Activated effector memory CD4-positive, alpha-beta T cell treated with Interleukin-2 at 50 U/mL for 16 hours (primary cell): ENCODE data around the gene SERINC1.
"Not testable (repeated sequence)": the region's sequence is repeated elsewhere in the genome, so short reads cannot be mapped to it uniquely, and the experiment has no call there.

Experiments
- DNase-seq: peaks from one replicate; pipeline ENCODE4 v3.0.0-alpha.2; 2020

The SERINC1 gene

DNA sequence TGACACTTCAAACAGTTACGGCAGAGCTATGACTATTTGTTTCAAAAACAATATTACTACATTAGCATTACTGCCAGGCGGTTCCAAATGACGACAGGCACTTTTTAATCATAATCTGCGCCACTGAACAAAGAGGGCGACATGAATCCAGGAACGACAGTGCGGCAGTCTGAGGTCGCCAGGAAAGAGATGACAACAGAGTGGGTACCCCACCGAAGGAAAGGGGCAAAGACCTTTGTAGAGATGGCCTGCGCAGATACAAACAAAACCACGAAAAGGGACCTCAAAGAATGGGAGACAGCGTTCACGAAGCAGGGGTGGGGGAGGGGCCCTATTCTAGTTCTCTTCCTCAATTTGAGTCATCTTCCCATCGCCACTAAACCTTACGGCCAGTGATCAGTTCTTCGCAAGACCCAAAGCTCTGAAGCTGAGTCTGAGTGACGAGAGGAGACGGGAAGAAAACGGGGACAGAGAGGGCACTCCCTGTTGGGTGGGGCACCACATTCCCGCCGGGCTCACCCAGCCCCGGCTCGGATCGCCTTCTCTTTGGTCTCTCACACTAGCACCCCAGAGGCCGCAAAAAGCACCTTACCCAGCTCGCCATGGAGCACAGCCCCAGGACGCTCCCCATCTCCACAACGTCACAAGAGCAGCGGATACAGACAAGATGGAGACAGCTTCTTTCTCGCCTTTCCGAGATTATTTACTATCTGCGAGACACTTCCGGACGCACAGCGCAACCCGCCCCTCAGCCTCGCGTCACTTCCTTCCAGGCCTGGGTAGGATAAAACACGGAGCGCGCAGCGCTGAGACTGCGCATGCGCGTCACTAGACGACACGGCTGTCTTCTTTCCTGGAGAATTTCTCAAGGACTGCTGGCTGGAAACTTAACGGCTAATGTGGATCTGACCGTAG lies at the start of gene SERINC1:
TSS of gene SERINC1 (minus strand) at position 701 of the 915 bp plus-strand sequence. CDS start at position 631, 70 bp downstream.
- peak; percentile 89 for DNase-seq

DNA sequence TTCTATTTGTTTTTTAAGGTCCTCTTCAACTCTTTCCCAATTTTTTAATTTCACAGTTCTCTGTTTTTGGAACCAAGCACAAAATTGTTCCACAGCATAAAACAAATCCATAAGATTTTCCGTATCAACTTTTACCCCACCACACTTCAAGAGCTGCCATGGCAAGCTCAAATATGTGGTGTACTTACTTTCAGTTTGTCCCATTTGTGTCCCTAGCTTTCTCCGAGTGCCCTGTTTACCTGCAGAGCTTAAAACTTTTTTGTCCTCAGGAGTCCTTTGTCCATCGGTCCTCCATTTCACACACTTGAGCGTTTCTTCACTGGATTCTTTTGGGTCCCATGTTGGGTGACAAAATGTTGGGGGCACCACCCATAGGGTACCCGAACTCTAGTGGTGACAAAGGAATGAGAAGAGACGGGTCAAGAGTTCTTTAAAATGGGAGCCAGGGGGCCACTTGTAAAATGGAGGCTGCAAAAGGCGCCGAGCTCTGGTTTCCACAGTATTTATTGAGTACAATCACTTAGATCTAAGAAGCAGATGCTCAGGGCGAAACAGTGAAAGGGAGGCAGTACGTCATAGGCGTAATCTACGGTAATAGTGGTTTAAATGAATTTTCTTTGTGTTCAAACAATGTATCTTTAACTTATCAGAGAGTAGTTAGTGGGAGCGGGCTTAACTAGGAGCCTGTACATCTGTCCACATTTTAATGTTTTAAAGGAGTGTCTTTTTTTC lies 39.8 kb upstream of the SERINC1 start:
- DNase-seq = no peak

DNA sequence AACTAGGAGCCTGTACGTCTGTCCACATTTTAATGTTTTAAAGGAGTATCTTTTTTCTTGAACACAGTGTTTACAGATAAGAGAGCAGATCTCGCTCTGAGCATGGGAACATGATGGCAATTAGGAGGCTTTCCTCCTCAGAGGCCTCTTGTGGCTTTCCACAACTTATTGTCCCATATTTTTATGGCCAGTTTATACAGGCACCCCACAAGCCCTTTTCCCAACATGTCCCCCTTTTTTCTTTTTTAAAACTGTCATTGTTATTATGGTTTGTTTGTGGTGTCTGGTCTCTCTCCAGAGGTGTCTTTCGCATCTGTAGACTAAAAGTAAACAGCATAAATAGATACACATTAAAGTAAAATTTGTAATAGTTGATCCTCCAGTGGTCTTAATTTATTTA lies 33.6 kb upstream of the SERINC1 start:
- not testable (repeated sequence) for DNase-seq

DNA sequence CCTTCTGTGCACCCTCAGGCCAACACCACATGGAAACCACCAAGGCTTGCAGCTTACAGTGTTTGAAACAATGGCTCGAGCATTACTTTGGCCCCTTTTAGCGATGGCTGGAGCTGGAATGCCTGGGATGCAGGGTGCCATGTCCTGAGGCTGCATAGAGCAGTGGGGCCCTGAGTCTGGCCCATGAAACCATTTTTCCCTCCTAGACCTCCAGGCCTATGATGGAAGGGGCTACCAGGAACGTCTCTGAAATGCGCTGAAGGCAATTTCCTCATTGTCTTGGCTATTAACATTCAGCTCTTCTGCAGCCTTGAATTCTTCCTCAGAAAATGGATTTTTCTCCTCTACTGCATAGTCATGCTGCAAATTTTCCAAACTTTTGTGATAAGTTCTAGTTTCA lies 29.9 kb upstream of the SERINC1 start:
- no peak for DNase-seq

DNA sequence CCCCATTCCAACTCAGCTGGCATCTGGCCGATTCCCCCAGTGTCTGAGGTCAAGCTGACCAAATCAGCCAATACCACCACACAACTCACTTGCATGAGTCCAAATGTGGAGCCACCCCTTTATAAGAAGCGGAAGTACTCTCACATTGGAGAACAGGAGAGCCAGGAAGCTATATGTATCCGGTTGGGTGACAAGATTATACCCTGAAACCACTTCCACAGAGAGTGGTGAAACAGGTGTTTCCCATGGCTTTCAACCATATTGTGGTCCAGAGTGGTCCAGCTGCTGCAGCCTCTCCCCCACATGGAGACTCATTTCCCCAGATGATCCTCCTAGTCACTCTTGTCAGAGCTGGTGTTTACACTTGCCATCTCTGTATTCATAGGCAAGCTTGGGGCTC lies 24.0 kb upstream of the SERINC1 start:
- no peak for DNase-seq

DNA sequence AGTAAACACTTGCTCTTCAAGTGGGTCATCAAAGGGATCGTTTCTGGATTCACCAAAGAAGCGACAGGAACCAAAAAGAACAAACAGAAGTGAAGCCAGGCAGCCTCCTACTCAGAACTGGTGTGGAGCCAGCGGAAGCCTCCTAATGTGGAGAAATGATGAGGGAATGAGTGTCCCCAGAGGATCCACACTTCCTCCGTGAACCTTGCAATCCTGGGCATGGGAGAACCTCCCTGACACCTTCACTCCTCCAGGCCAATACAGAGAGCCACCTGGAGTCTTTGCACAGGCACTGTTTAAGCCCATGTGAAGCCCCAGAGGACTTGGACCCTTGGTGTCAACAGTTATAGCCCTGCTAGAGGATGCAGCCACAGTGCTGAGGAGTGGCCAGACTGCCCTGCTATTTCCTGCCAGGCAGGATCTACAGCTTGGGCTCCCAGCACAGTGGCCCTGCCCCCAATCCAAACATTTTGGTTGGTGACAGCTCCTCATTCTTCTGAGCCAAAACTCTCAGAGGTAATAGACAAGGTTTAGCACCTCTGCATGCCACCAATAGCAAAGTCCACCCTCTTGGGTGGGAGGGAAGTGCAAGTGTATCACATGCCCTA lies 23.2 kb upstream of the SERINC1 start:
- DNase-seq = no peak

DNA sequence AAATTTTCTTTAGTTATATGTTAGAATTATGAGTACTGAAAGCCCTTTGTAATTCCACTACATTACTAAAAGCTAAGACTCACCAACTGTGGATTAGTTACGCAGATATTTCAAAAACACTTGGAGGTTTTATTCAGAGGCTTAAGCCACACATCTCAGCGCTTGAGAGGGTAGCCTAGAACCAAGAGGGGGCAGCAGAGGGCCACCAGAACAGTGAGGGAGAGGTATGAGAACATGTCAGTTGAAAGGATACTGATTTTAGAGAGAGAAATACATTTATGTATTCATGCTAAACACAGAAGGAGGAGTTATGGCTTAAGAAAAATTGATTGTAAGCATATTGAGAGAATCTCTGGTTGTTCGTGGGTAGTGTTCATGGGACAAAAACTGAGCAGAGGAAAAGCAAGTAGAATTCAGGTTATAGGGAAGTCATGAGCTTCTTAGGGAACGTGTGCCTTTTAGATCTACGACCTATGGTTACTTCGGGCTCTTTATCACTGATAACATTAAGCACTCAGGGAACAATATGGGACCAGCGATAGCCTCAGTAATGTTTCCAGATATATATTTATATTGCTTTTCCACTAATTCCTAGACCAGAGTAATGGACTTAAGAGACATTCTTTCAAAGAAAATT lies 20.4 kb upstream of the SERINC1 start:
- DNase-seq = peak; percentile 38

DNA sequence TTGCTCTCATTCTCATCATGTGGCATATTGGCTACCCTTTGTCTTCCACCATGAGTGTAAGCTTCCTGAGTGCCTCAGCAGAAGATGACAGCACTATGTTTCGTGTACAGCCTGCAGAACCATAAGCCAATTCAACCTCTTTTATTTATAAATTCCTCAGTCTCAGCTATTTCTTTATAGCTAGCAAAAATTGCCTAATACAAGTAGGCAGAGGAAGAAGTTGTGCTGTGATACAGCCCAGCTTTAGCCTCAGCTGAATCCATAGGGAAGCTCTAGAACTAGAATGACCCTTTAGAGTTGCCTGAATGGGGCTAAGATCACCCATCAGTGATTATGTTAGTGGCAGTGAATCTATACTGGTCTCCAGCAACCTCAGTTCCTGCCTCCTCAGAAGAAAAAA lies 19.0 kb upstream of the SERINC1 start:
- DNase-seq = no peak

DNA sequence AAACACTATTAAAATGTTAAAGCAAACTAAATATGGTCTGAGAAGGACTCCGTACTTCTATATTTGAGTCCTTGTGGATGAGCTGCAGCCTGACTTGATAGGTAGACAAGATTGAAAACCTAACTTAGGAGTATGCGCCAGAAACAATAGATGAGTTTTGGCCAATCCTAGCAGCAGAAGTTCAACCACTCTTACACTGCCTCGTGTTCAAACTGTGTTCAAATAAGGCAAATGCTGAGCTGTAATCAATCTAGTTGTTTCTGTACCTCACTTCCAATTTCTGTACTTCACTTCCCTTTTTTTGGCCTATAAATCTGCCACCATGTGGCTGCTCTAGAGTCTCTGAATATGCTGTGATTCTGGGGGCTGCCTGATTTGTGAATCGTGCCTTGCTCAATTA lies 13.2 kb upstream of the SERINC1 start:
- DNase-seq = no peak

DNA sequence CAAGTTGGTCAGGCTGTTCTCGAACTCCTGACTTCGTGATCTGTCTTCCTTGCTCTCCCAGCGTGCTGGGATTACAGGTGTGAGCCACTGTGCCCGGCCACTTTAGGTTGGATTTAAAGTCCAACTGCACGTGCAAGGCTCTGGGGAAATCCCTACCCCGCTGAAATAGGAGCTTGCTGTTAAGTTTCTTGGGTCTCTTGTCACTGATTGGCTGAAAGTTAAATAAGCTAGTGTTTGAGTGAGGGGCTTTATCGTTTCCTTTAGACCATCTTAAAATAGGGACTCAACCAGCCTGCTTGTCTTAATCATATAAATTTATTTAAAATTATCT lies 11.1 kb upstream of the SERINC1 start:
- no peak for DNase-seq

DNA sequence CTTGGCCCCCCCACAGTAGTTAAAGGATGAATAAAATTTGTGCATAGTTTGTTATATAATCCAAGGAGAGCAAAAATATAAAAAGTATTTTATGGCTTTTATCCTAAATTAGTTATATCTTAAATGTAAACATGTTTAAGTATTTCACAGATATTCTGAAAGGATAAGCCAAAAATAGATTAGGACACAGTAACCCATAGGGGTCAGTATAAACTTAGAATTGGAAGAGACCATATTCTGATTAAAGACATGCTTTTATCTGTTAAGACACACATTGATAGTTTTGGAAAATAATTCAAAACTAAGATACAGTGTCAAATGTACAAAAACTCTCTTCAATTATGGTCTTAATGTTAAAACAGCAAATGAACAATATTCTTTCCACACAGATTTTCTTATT lies 4.5 kb upstream of the SERINC1 start:
- no peak for DNase-seq

DNA sequence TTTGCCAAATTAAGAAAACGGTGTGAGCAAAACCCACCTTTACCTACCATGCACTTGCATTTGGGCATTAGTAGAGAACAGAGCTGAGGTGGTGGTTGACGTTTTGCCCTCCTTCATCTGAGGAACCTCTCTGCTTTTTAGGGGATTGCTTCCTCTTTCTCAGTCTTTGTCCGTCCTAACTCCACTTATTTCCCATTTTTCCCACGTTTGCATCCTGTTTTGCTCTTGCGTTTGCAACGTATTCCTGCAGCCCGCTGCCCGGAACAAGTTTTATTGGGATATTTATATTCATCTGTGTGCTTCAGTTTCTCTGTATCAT lies 374 bp upstream of the SERINC1 start:
- DNase-seq = no peak

DNA sequence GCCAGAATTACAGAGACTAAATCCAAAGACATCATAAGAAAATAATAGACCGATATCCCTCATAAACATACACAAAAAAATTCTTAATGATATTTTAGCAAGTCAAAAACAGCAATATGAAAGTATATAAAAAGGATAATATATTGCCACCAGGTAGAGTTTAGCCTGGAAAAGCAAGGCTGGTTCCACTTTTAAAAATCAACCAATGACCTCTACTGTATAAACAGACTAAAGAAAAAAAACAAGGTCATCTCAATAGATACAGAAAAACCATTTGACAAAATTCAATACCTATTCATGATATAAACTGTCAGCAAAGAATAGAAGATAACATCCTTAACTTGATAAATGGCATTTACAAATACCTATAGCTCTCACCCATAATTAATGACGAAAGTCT lies 9.7 kb downstream of the SERINC1 start:
- DNase-seq = no peak

DNA sequence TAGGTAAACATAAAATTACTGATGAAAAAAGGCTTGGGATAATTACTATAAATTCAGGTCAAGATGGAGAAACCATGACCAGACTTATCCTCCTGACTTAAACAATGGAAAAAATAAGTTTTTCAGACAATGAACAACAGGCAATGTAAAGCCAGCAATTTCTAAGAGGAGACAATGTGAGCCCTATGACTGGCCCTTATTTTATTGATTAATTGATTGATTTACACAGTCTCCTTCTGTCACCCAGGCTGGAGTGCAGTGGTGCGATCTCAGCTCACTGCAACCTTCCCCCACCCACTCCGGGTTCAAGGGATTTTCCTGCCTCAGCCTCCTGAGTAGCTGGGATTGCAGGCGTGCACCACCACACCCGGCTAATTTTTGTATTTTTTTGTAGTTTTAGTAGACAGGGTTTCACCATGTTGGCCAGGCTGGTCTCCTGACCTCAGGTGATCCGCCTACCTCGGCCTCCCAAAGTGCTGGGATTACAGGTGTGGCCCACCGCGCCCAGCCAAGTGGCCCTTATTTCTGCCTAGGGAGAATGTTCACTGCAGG lies 11.7 kb downstream of the SERINC1 start:
- DNase-seq = not testable (repeated sequence)

DNA sequence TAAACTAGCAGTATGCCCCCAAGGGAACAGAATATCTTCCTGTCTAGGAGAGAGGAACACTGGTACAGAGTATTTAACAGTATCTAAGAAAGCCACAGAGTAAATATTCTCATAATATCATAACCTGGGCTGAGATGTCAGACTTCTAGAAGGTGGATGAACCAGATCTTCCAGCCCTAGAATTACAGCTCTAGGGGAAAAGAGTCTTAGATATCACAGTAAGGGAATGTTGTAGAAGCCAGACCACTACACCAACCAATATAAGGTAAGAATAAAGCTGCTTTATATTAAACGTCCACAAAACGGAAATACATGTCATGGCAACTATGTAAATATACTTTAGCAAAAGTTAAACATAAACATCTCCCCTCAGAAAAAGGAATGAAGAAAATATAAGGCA lies 12.4 kb downstream of the SERINC1 start:
- no peak for DNase-seq

DNA sequence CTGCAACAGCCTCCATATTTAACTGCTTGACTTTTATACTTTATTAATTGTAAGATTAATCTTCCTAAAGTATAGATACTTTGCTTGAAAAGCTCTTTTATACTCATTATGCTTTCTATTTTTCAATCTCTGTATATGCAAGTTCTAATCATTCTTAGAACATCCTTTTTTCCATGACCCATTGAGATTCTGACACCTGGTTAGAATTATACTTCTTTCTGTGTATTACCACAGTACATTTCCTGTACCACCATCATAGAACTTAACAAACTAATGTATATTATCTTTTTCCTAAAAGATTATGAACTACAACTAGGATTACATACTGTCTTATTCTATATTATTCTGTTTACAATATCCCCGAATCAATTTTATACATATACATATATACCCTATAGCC lies 13.5 kb downstream of the SERINC1 start:
- no peak for DNase-seq

DNA sequence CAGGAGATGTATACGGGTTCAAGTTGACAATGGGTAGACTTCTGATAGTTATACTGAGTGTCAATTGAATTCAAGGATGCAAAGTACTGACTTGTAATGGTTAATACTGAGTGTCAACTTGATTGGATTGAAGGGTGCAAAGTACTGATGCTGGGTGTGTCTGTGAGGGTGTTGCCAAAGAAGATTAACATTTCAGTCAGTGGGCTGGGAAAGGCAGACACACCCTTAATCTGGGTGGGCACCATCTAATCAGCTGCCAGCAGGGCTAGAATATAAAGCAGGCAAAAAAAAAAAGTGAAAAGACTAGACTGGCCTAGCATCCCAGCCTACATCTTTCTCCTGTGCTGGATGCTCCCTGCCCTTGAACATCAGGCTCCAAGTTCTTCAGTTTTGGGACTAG lies 16.5 kb downstream of the SERINC1 start:
- not testable (repeated sequence) for DNase-seq

DNA sequence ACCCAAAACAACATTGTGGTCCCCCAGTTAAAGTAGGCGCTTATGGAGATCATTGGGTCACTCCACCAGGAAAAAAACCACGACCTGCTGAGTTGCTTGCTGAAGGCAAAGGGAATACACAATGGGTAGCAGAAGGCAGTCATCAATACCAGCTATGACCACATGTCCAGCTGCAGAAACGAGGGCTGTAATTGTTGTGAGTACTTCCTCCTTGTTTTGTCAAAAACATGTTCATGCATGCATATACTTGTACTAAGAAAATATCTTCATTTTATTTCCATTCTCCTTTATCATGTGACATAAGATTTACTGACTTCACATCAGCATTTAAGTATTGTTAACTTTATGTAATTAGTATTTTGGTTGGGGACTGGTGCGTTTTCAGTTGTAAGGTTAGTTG lies 16.9 kb downstream of the SERINC1 start:
- no peak for DNase-seq

DNA sequence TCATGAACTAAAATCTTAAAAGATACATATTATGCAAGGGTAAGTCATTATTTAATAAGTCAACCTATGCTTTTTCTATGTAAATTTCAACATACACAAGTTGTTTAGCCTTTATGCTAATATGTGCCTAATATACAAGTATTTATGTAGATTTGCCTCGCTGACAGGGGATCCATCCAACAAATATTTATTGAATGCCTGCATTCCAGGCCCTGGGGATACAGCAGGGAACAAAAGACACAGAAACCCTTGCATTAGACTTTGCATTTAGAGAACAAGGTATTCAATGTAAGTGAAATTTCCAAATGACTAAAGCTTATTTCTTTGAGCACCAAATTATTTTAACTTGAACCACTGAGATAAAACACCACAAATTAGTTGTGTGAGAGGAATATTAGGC lies 19.1 kb downstream of the SERINC1 start:
- DNase-seq = no peak

DNA sequence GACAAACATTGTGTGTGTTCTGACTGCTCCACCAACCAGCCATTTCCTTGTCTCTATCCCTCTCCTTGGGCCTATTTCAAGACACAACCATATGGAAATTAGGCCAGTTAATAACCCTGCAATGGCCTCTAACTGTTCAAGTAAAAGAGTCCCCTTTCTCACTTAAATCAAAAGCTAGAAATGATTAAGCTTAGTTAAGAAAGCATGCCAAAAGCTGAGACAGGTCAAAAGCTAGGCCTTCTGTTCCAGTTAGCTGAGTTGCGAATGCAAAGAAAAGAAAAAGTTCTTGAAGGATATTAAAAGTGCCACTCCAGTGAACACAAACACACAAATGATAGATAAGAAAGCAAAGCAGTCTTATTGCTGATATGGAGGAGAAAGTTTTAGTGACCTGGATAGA lies 22.5 kb downstream of the SERINC1 start:
- no peak for DNase-seq

DNA sequence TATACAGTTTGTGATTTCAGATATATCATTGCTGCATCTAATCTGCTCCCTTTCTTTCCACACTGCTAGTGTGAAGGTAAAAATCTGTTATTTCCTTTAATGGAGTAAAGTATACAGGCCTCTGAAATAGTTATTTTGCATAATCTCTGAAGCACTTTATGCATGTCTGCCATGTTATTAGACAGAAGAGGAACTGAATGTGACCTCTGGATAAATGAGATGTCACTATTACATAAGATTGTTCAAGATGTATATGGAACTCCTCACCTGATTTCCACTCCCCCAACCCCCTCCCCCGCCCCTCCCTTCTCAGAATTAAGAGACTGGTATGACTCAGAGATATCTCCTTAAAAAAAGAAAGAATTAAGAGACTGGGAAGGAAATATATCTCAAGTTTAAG lies 26.3 kb downstream of the SERINC1 start:
- no peak for DNase-seq

DNA sequence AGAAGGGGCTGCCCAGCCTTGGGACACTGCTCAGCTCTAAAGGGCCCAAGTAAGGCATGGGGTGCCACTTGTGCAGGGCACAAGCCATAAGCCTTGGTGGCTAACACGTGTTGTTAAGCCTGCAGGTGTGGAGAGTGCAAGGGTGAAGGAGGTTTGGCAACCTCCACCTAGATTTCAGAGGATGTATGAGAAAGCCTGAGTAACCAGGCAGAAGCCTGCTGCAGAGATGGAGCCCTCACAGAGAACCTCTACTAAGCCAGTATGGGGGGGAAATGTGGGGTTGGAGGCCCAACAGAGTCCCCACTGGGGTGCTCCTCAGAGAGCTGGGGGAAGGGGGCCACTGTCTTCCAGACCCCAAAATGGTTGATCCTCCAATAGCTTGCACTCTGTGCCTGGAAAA lies 32.6 kb downstream of the SERINC1 start:
- DNase-seq = no peak

DNA sequence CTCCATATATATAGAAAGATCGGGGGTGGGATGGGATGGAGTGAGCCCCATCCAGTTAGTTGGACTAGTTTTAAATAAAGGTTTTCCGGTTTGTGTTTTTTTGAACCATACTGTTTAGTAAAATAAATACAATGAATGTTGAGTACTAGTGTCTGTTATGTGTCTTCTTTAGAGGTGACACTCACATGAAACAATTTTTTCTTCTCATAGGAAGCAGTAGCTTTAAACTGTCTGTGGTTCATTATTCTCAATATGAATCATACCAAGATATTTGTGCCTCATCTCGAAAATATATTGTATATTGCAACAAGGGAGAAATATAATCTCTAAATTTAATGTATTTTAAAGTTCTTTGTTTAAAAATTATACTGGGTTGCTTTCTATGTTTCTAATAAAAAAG lies 38.8 kb downstream of the SERINC1 start:
- no peak for DNase-seq
